Measurements from ENCODE around the gene TEPSIN. TPM values are rescaled to one million over a fixed set of nuclear protein-coding genes. Genes with fewer than 3 reads are reported as not detected.

The TEPSIN gene
- total RNA-seq, 1 donor from 2014 or later: 40.2 TPM

DNA sequence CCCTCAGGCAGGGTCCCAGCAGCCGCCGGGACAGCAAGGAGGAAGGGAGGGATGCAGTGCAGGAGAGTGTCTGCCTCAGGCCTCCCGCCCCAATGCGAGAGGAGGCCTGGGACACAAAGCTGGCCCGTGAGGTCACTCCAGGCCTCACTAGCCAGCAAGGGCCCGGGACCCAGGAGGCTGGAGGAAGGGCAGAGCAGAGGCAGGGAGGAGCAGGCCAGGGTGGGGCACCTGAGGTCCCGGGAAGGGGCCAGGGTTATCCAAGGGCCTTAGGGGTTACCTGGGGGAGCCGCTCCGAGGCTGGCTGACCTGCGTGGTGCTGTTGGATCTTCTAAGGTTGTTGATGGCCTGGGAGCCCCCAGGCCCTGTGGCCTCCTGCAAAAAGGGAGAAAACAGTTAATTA, 30.2 kb downstream of the TEPSIN start:
- DNase-seq (no peak), ATAC-seq (no peak)
- Histone ChIP-seq H3K4me1 (no peaks in the 10 kb centered on the region), H3K9me3 (no peaks in the 10 kb centered on the region), H3K36me3 (no peaks in the 10 kb centered on the region), H3K4me3 (no peak overlapping the region), H3K27me3 (no peaks in the 10 kb centered on the region), H3K27ac (no peak overlapping the region)
- intact Hi-C loops (cut with DNase I): no loop called here
- TF ChIP-seq, protein P1, sequence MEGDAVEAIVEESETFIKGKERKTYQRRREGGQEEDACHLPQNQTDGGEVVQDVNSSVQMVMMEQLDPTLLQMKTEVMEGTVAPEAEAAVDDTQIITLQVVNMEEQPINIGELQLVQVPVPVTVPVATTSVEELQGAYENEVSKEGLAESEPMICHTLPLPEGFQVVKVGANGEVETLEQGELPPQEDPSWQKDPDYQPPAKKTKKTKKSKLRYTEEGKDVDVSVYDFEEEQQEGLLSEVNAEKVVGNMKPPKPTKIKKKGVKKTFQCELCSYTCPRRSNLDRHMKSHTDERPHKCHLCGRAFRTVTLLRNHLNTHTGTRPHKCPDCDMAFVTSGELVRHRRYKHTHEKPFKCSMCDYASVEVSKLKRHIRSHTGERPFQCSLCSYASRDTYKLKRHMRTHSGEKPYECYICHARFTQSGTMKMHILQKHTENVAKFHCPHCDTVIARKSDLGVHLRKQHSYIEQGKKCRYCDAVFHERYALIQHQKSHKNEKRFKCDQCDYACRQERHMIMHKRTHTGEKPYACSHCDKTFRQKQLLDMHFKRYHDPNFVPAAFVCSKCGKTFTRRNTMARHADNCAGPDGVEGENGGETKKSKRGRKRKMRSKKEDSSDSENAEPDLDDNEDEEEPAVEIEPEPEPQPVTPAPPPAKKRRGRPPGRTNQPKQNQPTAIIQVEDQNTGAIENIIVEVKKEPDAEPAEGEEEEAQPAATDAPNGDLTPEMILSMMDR (IDR thresholded peaks at IDR 0.05): no peak

DNA sequence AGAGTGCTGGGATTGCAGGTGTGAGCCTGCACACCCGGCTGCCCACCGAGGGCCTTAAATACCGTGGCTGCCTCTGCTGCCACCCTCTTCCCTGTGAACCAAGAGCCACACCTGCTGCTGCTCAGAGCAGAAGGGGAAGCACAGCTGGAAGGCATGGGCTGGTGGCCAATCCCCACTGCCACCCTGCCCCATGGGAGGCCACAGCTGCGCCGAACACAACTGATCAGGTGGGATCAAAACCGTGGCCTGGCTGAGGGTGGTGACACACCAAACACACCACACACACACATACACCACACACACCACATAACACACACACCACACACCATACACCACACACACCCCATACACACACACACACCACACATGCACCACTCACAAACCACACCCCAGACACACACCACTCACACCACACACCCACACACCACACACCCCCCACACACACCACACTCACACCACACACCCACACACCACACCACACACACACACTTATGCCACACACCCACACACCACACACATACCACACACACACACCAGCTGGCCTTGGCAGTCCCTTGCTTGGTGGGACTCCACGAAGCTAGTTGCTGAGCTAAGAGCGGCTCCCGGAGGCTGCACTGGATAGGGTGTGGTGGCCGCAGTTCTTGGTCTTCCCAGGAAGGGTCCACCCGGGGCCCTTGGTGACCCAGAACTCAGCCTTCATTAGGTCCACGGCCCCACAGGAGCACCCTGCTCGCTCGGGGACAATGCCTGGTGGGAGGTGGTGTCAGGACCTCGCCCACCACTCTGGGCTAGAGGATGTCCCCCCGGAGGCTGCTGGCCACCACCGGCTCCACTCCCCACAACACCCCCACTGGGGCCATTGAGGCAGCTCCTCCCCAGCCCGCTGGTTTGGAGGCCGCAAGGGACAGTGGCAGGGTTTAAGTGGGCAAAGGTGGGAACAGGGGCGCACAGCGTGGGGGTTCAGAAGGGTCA, 31.0 kb downstream of the TEPSIN start:
- H3K9me3 ChIP-seq: no peaks in the 10 kb centered on the region
- H3K36me3 ChIP-seq: no peaks in the 10 kb centered on the region
- no peak for DNase-seq
- TF ChIP-seq, protein P1 (IDR thresholded peaks at IDR 0.05): no peak
- no peaks in the 10 kb centered on the region for H3K27me3 ChIP-seq
- H3K4me1 ChIP-seq: no peaks in the 10 kb centered on the region
- no peak overlapping the region for H3K4me3 ChIP-seq
- H3K27ac ChIP-seq: no peak overlapping the region
- intact Hi-C loops (cut with DNase I): no loop called here
- no peak for ATAC-seq

DNA sequence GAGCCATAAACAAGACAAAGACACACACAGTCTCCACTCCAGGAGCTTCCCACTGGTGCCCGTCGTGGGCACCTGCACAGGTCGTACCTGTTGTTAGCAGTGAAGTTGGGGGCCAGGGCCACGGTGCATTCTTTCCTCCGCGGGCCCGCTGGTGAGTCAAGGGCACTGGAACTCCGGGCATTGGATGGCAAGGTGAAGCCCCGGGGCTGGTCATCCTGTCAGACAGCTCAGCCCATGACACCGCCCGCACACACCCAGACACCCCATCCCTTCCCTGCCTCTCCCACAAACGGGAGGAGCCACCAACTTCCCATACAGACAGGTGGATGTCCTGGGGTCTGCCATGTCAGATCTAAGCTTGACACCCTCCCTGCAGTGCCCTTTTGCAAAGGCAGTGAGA, 32.2 kb downstream of the TEPSIN start:
- TF ChIP-seq, protein P1 (IDR thresholded peaks at IDR 0.05): no peak
- Histone ChIP-seq H3K9me3 (no peaks in the 10 kb centered on the region), H3K36me3 (no peaks in the 10 kb centered on the region), H3K27ac (no peak overlapping the region), H3K4me3 (no peak overlapping the region), H3K4me1 (no peaks in the 10 kb centered on the region), H3K27me3 (no peaks in the 10 kb centered on the region)
- no peak for DNase-seq
- intact Hi-C loops (cut with DNase I): no loop called here
- no peak for ATAC-seq

DNA sequence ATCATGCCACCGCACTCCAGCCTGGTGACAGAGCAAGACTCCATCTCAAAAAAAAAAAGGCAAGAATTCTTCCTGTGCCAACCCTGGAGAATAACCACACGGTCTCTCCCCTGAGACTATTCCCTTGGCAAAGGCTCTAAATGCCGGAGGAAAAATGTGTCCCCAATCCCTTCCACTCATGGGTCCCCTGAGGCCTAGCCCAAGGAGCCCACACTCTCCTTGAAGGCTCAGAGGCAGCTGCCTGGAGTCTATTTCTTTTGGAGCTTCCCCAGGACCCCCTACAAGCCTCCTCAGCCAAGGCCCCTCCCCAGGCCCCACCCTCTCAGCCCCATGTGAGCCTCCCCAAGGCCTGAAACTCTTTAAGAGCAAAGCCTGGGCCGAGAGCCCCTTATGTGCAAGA, 32.7 kb downstream of the TEPSIN start:
- no peak overlapping the region for H3K27ac ChIP-seq
- no peaks in the 10 kb centered on the region for H3K4me1 ChIP-seq
- no peak for DNase-seq
- no peak overlapping the region for H3K4me3 ChIP-seq
- H3K9me3 ChIP-seq: no peaks in the 10 kb centered on the region
- no peak for ATAC-seq
- no peaks in the 10 kb centered on the region for H3K36me3 ChIP-seq
- H3K27me3 ChIP-seq: no peaks in the 10 kb centered on the region
- intact Hi-C loops (cut with DNase I): no loop called here
- TF ChIP-seq, protein P1 (IDR thresholded peaks at IDR 0.05): no peak

DNA sequence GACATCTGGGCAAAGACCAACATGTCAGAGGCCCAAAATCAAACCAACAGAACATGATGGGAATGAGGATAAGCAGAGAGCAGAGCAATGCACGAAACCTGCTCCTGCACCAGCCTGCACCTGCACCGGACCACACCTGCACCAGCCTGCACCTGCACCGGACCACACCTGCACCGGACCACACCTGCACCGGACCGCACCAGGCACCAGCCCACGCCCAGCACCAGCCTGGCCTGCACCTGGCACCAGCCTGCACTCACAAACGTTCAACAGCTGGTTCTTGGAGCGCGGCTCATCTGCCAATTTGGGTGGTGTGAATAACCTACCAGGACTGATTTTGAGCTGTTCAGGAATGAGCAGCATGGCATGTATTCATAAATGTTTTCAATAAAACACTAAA, 34.3 kb downstream of the TEPSIN start:
- H3K4me1 ChIP-seq: no peaks in the 10 kb centered on the region
- no peak overlapping the region for H3K4me3 ChIP-seq
- DNase-seq: no peak
- intact Hi-C loops (cut with DNase I): no loop called here
- no peak for ATAC-seq
- TF ChIP-seq, protein P1 (IDR thresholded peaks at IDR 0.05): no peak
- H3K27ac ChIP-seq: no peak overlapping the region
- H3K36me3 ChIP-seq: no peaks in the 10 kb centered on the region
- H3K9me3 ChIP-seq: no peaks in the 10 kb centered on the region
- no peaks in the 10 kb centered on the region for H3K27me3 ChIP-seq
